Measurements from ENCODE around the gene THAP9.

The THAP9 gene

DNA sequence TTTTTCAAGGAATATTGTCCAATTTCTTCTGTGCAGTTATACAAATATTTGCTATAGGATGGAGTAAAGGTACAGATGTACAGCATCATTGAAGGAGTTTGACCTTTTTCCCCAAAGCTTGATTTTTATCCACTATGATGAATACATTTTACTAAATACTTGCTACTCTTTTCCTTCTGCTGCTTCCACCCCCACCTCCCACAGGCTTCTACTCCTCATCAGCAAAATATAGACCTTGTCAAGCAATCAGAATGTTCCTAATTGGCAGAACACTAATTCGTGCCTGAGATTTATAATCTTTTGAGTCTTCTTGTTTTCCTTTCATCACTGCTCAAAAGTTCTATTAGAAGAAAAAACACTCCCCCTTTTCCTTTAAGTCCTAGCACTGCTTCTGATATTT is 3.8 kb upstream of the THAP9 start:
- DNase-seq (ENCODE audit: extremely low read depth, low read depth) = no peak
- TF ChIP-seq, protein P1, sequence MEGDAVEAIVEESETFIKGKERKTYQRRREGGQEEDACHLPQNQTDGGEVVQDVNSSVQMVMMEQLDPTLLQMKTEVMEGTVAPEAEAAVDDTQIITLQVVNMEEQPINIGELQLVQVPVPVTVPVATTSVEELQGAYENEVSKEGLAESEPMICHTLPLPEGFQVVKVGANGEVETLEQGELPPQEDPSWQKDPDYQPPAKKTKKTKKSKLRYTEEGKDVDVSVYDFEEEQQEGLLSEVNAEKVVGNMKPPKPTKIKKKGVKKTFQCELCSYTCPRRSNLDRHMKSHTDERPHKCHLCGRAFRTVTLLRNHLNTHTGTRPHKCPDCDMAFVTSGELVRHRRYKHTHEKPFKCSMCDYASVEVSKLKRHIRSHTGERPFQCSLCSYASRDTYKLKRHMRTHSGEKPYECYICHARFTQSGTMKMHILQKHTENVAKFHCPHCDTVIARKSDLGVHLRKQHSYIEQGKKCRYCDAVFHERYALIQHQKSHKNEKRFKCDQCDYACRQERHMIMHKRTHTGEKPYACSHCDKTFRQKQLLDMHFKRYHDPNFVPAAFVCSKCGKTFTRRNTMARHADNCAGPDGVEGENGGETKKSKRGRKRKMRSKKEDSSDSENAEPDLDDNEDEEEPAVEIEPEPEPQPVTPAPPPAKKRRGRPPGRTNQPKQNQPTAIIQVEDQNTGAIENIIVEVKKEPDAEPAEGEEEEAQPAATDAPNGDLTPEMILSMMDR (IDR thresholded peaks at IDR 0.05; ENCODE audit: low read depth, low read length, missing control alignments) = no peak
- H3K4me3 ChIP-seq (replicated peaks; ENCODE audit: low read depth, low read length) = peak overlapping the region; percentile 94; the same call in 1 of the 2 replicates

DNA sequence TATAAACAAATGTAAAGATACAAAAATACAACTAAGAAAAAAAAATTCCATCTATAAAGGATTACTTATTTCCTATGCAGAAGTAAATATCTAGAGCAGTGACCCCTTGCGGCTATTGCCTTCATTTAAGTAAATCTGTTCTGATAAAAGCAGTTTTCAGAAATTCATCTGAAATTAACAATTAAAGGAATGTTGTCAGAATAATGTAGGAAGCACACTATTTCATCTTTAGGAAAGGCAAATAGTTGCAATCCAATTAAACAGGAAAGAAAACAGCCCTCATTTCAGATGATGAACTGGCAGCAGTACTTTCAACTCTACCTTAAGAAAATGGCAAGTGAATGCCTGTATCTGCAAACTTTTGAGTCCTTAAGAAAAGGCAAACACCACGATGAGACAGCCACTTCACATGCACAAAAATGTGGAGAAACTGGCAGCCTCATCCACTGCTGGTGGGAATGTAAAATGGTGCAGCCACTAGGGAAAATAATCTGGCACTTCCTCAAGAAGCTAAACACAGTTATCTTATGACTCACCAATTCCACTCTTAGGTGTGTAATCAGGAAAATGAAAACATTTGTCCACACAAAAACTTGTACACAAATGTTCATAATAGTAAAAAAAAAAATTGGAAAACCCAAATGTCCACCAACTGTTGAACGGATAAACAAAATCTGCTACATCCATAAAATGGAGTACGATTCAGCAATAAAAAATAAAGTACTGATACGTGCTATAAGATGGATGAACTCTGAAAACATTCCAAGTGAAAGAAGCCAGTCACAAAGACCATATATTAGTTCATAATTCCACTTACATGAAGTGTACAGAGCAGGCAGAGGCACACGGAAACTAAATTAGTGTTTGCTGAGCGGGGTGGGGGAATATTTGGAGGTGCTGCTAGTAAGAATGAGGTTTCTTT is 2.0 kb upstream of the THAP9 start:
- TF ChIP-seq, protein P1 (IDR thresholded peaks at IDR 0.05; ENCODE audit: low read depth, low read length, missing control alignments) = peak; percentile 23
- peak overlapping the region; percentile 94 for H3K4me3 ChIP-seq (replicated peaks; ENCODE audit: low read depth, low read length)

DNA sequence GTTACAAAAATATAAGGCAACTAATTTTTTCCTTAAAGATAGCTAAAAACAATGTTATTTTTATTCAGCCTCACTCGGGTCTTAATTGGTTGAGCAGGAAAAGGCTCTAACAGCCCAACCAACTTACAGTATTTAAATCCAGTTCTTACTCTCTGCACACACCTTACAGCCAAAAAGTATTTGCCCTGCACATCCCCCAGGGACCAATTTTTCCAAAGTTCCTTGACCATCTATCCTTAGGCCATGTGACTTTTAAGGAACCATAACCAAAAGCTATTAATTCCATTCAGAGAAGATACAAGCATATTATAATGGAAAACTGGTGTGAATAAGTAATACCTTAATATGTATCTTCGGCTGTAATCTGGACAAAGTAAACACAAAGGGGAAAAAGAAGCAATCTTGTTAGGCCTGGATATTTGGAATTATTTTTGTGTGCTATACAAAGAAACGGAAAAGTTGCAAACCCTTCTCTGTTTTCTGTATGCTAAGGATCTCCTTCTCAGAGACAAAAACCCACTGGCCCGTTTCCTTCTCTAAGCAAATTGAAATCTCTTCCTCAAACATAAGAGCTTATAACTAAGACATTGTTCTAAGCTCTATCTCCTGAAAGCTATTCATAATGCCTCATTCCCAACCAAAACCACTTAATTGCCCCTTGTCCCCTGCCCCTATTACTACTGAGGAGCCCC is 1.0 kb upstream of the THAP9 start:
- TF ChIP-seq, protein P1 (IDR thresholded peaks at IDR 0.05; ENCODE audit: low read depth, low read length, missing control alignments) = no peak
- DNase-seq (ENCODE audit: extremely low read depth, low read depth) = no peak
- peak overlapping the region; percentile 94 for H3K4me3 ChIP-seq (replicated peaks; ENCODE audit: low read depth, low read length)

More for the DNA sequence above, 2.0 kb upstream of the THAP9 start:
- no peak for DNase-seq (ENCODE audit: extremely low read depth, low read depth)

DNA sequence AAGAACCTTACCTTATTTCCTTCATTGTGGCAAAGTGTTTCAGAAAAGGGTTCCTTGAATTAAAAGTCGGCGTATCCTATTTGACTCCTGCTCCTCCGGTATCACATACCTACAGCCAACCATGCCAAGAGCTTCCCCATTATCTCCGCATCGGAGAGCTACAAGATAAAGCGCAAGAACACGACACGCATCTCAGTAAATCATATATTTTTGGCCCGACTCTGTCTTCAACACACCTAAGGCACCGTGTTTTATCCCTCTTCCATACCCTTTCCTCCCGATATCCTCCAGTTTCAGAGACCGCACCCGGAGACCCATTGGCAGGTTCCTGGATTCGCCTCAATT is 497 bp upstream of the THAP9 start:
- DNase-seq (ENCODE audit: extremely low read depth, low read depth) = no peak
- H3K4me3 ChIP-seq (replicated peaks; ENCODE audit: low read depth, low read length) = peak overlapping the region; percentile 94
- TF ChIP-seq, protein P1 (IDR thresholded peaks at IDR 0.05; ENCODE audit: low read depth, low read length, missing control alignments) = no peak

DNA sequence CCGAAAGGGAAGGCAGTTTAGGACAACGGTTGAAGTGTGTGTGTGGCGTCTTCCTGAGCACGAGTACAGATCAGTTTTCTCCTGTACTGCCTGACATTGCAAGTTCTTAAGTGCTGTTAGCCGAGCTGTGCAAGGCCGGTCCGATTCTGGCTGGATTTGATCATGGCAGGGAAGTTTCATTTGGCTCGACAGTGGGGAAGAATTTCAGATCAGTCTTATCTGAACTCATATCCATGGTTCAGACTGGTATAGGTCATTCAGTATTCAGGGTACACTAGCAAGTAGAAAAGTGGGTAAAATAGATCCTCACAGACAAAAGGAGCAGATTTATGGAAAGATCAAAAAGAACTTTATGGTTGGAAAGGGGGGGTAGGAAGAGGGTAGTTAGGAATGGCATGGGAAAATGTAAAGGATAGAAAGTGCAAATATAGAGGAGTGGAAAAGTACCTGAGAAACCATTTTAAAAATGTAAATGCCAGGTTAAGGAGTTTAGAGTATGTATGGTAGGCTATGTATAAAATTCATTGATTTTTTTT is 716 bp downstream of the THAP9 start:
- TF ChIP-seq, protein P1 (IDR thresholded peaks at IDR 0.05; ENCODE audit: low read depth, low read length, missing control alignments) = no peak
- H3K4me3 ChIP-seq (replicated peaks; ENCODE audit: low read depth, low read length) = peak overlapping the region; percentile 94
- DNase-seq (ENCODE audit: extremely low read depth, low read depth) = no peak

DNA sequence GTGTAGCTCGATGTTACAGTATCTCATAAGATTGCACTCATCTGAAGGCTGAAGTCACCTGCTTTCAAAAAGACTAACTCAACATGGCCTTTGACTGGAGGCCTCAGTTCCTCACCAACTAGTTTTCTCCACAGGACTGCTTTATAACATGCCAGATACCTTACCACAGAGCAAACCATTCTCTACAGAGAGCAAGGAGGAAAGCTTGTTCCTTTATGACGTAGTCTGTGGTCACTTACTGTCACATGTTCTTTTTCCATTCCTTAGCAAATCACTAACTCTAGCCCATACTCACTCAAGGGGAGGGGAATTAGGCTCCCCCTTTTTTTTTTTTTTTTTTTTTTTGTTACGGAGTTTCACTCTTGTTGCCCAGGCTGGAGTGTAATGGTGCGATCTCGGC is 3.2 kb downstream of the THAP9 start:
- no peak overlapping the region for H3K4me3 ChIP-seq (replicated peaks; ENCODE audit: low read depth, low read length)
- no peak for DNase-seq (ENCODE audit: extremely low read depth, low read depth)
- TF ChIP-seq, protein P1 (IDR thresholded peaks at IDR 0.05; ENCODE audit: low read depth, low read length, missing control alignments) = no peak
